Breast epithelium (tissue), 3 donors: ENCODE results near the gene BRINP1.

Experiments
- CTCF ChIP-seq, 3 donors: fragments of 450-650 bp; IDR thresholded peaks; one replicate each; pipeline ENCODE4 v1.5.1; 2016 to 2017; ENCODE audit warnings: antibody characterized with exemption in 3 of 3, mild to moderate bottlenecking in 3 of 3, moderate library complexity in 3 of 3
- POLR2A ChIP-seq: fragments of 450-650 bp; IDR thresholded peaks from one replicate; pipeline ENCODE4 v1.6.1; 2016; ENCODE audit warnings: antibody characterized with exemption, mild to moderate bottlenecking, moderate library complexity
- POLR2AphosphoS5 ChIP-seq, 3 donors: sonication (generic); formaldehyde crosslinking; IDR thresholded peaks; one replicate each; pipeline ENCODE4 v1.6.1; 2017; ENCODE audit warnings: antibody characterized with exemption in 3 of 3

- TF ChIP-seq CTCF (IDR thresholded peaks at IDR 0.05) (no peak), POLR2A (no peak), POLR2AphosphoS5 (IDR thresholded peaks at IDR 0.05) (no peak)
These were observed 100.2 kb downstream of the BRINP1 start for GRCh38 chr9:119268985-119269384.
